ENCODE data around the gene PPP2R5C.
"Not testable (repeated sequence)": the region's sequence is repeated elsewhere in the genome, so short reads cannot be mapped to it uniquely, and the experiment has no call there.

Gene PPP2R5C

DNA sequence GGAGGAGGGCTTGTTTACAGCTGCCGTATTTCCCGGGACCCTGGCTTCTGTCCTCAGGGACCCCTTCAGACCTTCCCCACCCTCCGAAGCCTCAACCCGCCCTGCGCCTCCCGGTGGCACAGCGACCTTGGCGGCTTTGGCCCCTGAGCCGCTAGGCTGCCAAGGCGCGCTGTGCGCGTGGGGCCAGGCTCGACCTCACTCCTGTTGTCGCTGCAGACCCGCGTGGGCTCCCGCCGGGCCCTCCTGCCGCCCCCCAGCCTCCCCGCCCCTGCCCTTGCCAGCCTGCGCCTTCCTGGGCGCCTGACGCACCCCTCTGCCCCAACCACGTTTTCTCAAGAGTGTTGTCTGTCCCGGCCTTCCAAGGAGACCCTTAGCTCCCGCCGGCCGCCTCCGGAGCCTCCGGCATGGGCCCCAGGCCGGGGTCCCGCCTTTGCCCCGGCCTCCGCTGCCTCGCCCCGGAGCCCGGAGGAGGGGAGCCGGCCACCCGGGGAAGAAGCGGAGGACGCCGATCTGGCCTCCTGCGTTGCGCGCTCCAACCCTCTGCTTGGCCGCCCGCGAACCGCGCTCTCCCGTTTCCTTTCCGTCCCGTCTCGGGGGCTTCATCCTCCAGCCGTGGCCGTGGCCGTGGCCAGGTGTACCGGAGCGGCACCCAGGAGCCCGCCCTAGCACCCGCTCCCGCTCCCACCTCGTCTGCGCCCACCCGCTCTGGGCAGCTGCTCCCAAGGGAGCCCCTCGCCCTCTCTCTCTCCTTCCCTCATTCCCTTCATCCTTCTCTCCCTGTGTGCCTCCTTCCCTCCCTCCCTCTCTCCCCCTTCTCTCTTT is 19.9 kb downstream of the PPP2R5C start:
- peak; percentile 9 for DNase-seq (ENCODE audit: low spot score)

- no peak for DNase-seq (ENCODE audit: low spot score)
Observed at GRCh38 chr14:101783260-101784016, 21.9 kb downstream of the PPP2R5C start.

GRCh38 chr14:101784631-101785030 is 23.1 kb downstream of the PPP2R5C start:
- no peak for DNase-seq (ENCODE audit: low spot score)

- no peak for DNase-seq (ENCODE audit: low spot score)
Observed at GRCh38 chr14:101788016-101788635, 26.6 kb downstream of the PPP2R5C start.

DNA sequence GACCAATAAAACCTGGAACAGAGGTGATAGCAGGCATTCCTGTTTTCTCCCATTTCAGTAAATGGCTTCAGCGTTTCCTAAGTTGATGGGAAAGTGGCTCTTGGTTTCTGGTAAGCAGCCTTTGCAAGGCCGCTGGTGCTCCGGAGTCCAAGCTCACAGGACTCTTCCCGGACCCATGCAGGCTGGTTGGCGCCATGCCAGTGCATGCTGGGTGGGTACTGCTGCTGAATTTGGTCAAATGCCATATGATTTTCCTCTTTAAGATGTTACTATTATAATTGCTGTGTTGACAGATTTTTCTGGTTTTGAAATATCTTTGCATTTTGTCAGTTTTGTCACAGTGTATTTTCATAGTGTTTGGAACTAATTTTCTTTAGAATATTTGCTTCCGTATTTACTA is 27.7 kb downstream of the PPP2R5C start:
- no peak for DNase-seq (ENCODE audit: low spot score)

DNA sequence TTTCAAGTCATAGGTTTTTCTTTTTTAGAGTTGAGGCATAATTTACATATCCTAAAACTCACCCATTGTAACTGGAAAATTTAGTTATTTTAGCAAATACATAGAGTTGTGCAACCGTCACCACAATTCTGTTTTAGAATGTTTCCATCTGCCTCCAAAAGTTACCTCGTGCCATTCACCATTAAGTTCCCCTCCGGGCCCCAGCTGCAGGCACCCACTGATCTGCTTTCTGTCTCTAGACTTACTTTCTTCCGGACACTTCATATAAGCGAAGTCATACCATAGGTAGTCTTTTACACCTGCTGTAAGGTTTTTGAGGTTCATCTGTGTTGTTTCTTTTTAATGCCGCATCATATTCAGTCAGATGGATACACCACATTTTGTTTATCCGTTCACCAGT is 28.7 kb downstream of the PPP2R5C start:
- no peak for DNase-seq (ENCODE audit: low spot score)

- peak; percentile 39 for DNase-seq (ENCODE audit: low spot score)
Observed at GRCh38 chr14:101791919-101792572, 30.5 kb downstream of the PPP2R5C start.

- DNase-seq (ENCODE audit: low spot score): no peak
Observed at GRCh38 chr14:101796016-101796415, 34.5 kb downstream of the PPP2R5C start.

DNA sequence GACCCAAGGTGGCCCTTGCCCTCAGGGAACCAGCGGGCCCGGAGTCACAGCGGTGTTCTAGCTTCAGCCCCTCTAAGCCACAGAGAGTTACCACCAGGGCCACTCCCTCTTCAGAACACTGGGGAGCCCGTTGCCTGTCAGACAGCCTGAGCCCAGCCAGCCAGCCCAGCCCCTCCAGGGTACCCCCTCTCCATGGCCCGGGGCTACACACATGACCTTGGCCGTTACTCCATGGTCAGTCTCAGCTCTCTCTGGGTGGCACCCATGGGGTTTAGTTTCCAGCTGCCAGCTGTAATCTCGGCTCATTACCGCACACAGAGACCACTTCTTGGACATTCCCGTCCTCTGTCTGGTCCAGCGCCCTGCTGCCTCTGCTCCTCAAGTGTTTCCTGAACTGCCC is 35.0 kb downstream of the PPP2R5C start:
- DNase-seq (ENCODE audit: low spot score): no peak

DNA sequence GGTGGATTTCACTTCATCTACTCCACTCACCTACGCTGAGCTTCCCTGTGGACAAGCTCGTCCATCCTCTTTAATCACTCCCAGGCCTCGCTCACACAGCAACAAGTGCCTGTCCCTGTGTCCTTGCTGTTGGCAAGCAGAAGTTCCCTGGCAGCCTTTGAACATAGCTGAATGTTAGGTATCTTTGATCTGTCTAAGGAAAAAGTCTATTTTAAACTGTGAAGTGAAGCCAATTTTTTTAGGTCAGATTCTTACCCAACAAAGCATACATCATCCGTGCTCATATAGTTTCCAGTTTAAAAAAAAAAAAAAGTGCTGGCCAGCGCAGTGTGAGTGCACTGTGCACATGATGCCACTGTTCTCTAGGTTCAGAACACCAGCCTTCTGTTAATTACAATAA is 36.3 kb downstream of the PPP2R5C start:
- DNase-seq (ENCODE audit: low spot score): no peak

- DNase-seq (ENCODE audit: low spot score): not testable (repeated sequence)
Observed at GRCh38 chr14:101804373-101804772, 42.9 kb downstream of the PPP2R5C start.

DNA sequence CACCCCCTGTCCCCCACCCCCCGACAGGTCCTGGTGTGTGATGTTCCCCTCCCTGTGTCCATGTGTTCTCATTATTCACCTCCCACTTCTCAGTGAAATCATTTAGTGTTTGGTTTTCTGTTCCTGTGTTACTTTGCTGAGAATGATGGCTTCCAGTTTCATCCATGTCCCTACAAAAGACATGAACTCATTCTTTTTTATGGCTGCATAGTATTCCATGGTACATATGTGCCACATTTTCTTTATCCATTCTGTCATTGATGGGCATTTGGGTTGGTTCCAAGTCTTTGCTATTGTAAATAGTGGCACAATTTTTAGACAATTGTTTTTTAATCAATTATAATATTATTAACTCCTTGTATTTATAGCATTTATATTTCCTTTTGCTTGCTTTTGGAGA is 44.7 kb downstream of the PPP2R5C start:
- not testable (repeated sequence) for DNase-seq (ENCODE audit: low spot score)

GRCh38 chr14:101808020-101808641 is 46.6 kb downstream of the PPP2R5C start:
- DNase-seq (ENCODE audit: low spot score): no peak

DNA sequence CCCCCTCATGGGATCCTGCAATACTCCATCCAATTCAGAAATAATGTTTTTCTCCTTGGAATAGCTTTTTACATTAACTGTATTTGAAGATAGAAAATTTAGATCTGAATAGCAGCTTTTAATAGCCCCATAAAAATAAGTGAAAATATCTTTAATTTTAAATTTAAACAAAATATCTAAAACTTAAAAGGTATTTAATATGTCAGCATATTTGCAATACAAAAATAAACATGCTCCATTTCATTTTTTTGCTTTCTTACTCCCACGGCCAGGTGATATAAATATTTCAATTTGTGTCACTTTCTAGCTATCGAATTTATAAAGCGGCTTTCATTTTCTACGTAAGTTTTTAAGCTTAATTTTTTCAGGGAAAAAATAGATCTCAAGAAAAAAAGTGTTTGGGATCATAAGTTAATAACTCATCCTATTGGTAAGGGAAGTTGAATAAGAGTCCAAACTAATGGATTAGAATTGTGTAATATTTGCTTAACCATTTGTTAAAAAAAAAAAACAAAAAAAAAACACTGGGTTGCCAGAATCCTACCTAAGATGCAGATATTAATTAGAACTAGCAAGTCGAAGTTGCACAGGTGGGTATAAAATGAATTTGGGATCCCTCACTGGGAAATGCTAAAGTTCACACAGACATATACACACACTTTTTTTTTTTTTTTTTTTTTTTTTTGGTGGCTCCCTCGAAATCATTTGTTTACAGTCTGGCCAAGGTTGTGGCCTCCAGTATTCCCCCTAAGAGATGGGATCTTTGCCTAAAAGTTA is 47.6 kb downstream of the PPP2R5C start:
- no peak for DNase-seq (ENCODE audit: low spot score)

GRCh38 chr14:101809671-101810514 is 48.4 kb downstream of the PPP2R5C start:
- peak; percentile 91 for DNase-seq (ENCODE audit: low spot score)

DNA sequence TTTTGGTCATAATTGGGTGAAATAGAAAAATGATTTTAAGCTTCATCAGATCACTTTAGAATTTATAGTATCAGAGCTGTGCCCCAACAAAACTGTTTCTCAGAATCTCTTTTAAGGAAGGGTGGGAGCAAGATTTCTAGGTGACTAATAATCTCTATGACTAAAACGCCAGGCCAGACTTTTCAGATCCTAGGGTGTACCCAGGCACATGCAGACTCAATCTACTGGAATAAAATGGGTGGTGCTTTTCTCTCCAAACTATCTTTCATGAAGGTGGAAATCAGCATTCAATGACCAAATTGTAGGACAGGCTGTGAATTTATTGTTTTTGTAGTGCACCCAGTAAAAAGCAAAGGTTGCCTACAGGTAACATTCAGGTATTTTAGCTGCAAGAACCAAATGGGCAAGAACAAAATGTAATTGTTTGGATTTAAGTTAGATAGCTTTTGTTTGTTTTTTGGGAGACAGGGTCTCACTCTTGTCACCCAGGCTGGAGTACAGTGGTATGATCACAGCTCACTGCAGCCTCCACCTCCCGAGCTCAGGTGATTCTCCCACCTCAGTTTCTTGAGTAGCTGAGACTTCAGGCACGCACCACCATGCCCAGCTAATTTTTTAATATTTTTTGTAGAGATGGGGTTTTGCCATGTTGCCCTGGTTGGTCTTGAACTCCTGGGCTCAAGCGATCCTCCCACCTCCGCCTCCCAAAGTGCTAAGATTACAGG is 49.5 kb downstream of the PPP2R5C start:
- DNase-seq (ENCODE audit: low spot score): peak; percentile 60

DNA sequence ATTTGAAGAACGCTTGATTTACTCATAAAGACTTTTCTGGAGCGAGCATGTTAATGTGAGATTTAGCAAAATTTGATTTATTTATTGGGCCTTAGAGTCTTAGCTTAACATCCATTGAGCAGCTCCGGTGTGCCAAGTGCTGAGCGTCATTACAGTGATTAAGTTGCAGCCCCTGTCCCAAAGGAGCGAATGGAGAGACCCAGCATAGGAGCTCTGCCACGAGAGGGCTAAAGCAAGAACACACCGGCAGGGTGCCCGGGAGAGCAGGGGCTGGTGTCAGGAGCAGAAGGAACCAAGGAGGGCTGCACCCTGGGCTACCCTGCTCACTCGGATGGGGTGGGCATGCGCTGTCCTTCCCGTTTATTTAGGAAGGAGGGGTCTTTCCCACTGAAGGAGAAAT is 50.6 kb downstream of the PPP2R5C start:
- no peak for DNase-seq (ENCODE audit: low spot score)

DNA sequence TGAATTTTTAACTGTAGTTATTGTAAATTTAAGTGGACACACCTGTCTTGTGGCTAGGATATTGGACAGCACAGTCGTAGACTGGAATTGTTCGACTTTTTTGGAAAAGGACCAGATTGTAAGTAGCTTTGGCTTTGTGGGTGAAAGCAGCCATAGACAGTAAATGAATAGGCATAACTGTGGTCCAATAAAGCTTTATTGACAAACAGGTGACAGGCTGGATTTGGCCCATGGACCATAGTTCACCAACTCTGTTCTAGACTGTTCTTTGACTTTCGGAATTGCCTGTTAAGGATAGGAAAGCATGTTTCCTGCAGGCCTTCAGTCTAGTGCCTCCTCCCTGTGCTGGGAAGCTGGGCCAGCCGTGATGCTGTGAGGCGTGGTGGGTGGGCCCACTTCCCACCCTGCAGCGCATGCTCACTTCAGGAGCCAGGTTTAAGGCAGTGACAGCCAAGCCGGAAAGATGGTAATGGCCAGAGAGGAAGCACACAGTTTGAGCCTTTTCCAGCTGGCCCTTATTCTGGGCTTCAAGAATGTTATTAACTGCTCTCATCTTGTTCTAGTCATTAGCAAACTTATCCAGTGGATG is 51.8 kb downstream of the PPP2R5C start:
- no peak for DNase-seq (ENCODE audit: low spot score)

DNA sequence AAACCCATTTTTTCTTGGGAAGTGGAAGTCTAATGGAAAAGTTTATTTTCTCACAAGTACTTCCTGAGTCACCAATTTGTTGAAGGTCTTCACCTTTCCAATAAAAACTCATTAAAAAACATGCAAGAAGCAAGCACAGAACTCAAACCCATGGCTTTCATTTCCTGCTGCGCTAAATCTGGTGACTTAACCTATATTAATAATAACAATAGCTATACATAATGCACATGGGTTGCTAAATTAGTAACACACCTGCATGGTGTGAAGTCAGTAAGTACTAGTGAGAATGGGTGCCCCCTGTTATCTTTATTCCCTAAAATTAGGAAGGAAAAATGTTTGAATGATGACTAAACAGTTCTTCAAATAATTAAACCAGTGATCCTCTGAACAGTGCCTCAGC is 52.3 kb downstream of the PPP2R5C start:
- peak; percentile 14 for DNase-seq (ENCODE audit: low spot score)

Data from kidney tubule cell (primary cell).